NCI-H1436 (cell line): ENCODE results near the gene TAF5L.
"Not testable (repeated sequence)": the region's sequence is repeated elsewhere in the genome, so short reads cannot be mapped to it uniquely, and the experiment has no call there.

Experiments used
- DNase-seq: peaks from one replicate; lab custom pipeline; 2025; lab: John Stamatoyannopoulos, UW

The TAF5L gene

DNA sequence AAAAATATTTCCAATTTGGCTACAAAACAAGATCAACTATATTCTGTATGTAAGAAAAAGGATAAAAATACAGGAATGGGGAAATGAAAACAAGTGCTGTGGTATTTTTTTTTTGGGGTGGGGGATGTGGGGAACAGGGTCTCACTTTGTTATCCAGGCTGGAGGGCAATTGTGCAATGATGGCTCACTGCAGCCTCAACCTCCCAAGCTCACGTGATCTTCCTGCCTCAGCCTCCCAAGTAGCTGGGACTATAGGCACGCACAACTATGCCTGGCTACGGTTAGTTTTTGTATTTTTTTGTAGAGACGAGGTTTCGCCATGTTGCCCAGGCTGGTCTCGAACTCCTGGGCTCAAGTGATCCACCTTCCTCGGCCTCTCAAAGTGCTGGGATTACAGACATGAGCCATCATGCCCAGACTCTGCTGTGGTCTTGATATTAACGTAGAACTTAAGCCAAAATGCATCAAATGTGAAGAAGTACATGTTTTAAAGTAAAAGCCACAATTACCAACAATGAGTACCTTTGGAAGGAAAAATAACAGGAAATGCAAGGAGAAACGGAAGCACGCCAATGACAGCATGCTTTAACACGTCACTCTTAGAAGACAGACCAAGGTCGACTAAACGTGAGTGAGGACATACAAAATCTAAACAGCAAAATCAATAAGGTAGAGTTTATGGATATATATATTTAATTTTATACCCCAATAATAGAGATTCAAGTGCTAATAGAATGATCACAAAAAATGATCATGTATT, 58.6 kb downstream of the TAF5L start:
- no peak for DNase-seq

DNA sequence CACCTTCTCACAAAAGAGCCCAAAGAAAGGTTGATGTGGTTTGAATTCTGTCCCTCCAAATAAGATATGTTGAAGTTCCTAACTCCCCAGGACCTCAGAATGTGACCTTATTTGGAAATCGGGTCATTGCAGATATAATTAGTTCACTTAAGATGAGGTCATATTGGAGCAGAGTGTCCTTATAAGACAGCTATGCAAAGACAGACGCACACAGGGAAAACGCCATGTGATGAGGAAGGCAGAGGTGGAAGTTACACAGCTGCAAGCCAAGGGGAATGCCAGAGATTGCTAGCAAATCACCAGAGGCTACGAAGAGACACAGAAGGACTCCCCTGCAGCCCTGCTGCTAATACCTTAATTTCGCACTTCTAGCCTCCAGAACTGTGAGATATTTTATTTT, 62.2 kb downstream of the TAF5L start:
- no peak for DNase-seq

DNA sequence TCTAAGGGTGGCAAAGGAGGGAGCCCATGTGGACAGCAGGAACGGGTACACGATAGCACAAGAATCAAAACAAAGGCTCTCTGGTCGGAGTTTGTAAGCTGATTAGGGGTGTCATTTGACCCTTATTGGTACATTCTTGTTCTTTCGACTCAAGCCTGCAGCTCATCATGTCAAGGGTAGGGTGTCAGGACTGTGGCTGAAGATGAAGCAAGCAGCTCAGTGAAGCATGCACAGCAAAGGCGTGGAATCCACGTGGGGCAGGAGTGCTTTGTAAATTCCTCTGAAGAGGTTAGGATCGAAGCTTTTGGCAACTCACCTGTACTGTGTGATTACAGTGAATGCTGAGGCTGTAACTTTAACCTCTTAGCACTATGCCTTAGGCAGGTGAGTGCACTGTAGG, 62.7 kb downstream of the TAF5L start:
- no peak for DNase-seq

DNA sequence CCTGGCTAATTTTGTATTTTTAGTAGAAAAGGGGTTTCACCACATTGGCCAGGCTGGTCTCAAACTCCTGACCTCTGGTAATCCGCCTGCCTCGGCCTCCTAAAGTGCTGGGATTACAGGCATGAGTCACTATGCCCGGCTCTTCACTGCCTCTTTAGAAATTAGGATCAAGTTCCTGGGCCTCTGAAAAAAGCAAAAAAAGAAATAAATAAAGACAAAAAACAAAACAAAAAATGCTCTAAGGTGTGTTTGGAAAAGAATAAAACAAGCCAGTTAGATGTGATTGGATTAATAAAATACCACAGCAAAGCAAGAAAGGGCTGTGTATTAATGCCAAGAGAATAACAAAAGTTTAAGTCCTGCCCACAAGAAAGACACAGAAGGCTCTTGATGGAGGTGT, 63.2 kb downstream of the TAF5L start:
- no peak for DNase-seq

DNA sequence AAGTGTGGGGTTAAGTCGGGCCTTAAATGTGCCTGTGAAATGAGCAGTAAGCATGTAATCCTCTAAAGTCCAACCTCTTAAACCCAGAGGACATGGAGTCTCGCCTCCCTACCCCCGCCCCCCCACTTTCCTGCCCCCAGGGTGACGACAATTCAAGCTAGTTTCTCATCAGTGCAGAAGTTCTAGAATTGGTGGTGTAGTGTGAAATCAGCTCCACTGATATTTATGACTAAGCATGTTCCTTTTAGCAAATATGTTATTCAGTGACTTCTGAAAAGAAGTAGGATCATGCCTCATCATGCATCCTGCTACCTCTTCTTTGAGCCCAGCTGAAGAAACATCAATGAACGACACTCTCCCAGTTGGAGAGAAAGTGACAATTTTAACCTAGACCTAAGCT, 64.8 kb downstream of the TAF5L start:
- DNase-seq = no peak

DNA sequence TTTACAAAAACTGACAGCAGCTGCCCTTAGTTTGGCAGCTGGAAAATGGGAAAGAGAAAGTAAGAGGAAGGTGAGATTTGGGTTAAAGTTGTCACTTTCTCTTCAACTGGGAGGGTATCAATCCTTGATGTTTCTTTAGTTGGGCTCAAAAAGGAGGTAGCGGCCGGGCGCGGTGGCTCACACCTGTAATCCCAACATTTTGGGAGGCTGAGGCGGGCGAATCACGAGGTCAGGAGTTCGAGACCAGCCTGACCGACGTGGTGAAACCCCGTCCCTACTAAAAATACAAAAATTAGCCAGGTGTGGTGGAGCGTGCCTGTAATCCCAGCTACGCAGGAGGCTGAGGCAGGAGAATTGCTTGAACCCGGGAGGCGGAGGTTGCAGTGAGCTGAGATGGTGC, 65.8 kb downstream of the TAF5L start:
- not testable (repeated sequence) for DNase-seq

DNA sequence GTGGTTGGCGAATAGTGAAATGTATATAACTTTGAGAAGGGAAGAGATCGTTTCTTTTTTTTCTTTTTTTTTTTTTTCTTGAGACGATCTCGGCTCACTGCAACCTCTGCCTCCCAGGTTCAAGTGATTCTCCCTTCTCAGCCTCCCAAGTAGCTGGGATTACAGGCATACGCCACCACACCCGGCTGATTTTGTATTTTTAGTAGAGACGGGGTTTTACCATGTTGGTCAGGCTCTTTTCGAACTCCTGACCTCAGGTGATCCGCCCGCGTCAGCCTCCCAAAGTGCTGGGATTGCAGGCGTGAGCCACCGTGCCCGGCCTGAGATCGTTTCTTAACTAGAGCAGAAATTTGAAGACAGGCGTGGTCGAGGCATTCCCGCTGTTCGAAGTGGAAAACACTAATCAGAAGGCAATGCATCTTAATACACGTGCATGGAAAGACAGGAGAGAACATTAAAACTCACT, 66.6 kb downstream of the TAF5L start:
- DNase-seq = not testable (repeated sequence)

DNA sequence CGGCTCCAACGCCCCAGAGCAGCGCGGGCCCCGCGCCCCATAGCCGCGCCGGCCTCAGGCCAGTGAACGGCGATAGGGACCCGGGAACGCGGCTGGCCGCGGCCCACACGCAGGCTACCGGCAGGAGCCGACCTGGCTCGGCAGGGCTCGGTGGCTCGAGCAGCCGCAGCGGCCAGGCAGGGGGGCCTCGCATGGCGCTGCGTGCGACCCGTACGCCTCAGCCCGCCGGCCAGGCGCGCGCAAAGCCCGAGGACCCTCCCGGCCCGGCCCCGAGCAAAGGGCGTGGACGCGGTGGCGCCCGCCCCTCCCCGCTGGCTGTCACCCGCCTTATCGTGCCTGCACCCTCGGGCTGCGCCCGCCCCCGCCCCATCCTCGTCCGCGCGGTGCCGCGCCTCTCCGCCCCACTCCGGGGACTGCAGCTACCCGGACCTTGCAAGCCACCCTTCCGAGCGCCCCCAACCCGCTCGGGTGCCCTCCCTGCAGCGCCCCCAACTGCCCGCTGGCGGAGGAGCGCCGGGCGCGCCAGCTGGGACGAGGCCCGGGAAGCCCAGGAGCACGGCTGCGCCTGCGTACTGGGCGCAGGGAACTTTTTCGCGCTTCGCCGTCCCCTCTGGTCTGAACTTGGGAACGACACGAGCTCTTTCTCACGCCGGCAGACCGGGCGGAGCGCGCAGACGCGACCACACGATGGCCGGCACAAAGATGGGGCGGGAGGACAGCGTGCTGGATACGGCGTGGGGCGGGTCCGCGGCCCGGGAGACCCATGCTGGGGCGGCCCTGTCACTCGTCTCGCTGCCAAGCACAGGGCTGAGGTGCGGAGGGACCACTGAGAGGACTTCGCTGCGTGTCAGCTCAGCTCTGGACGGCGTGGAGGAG, 67.2 kb downstream of the TAF5L start, which contains the start of gene ABCB10:
TSS of gene ABCB10 (minus strand) at position 248 of the 876 bp plus-strand sequence. CDS start at position 193, 55 bp downstream.
- peak; percentile 97 for DNase-seq

DNA sequence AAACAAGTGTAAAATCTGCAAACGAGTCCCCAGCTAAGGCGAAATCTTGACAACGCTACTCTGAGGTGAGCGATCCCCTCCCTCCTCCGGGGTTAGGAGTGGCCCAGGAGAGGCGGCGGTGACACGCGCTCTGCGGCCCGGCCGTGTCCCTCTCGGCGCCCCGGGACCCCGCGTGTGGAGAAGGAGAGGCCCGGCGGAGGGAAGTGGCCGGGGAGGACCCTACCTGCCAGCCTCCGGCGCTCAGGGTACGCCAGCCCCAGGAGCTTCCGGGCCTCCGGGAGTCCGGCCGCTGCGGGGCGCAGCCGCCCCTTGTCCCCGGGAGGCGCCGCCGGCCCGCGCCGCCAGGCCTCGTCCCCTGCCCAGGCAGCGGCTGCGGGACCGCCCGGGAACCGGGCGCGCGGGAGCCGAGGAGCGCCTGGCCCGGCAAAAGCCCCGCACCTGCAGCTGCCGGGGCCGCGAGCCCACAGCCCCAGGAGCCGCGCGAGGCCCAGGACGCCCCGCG, 68.0 kb downstream of the TAF5L start:
- DNase-seq = no peak

DNA sequence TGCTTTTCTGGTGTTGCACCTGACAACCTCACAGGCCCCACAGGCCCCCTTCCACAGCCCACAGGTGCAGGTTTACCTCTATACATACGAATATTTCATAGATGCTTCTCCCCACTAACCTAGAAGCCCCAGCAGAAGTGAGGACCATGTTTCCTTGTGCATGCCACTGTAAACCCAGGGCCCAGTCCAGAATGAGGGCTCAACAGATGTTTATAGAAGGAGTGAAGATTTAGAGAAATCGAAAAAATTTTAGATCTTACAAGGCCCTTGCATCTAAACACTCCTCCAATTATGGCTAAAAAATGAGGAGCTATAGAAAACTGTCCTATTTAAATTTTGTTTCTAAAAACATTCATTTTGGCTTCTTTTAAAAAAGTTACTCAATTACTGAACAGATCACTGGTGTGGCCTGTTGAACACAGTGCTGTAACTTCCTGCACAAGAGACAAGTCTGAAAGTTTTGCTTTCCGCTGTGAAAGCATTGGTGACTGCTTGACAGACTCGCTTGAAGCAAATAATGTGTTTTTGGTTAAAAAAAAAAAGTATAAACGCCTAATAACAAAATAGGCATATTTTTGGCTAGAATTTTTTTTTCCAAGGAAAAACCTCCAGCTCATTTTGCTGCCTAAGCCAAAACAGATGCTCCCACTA, 68.6 kb downstream of the TAF5L start:
- no peak for DNase-seq

DNA sequence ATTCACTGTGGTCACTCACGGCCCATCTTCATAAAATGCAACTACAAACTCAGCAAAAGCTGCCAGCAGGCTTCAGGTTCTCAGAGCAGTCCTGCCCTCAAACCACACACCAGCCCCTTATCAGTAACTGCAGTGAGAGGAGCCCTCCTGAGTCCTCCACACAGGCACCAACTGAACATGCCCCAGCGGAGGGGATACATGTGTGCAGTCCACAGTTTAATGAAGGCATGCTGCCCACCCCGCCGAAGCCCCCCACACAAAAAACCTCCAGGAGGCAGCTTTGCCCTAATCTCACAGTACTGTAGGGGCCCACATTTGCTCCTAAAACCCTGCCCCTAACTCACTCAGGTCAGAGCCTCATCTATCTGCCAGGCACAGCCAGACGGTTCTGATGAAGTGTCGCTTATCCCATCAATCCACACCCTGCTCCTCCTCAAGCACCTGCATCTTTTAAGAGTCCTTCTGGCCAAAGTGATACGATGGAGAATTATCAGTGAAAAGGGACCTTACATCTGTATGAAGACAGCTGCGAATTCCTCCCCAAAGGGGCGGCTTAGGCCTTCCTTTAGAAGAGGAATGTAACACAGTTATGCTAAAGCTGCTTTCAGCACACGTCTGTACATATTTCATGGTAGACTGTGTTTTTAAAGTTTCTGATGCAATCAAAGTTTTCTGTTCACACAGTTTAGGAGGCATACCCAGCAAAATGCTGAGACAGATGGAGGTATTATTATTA, 70.9 kb downstream of the TAF5L start:
- DNase-seq = no peak

DNA sequence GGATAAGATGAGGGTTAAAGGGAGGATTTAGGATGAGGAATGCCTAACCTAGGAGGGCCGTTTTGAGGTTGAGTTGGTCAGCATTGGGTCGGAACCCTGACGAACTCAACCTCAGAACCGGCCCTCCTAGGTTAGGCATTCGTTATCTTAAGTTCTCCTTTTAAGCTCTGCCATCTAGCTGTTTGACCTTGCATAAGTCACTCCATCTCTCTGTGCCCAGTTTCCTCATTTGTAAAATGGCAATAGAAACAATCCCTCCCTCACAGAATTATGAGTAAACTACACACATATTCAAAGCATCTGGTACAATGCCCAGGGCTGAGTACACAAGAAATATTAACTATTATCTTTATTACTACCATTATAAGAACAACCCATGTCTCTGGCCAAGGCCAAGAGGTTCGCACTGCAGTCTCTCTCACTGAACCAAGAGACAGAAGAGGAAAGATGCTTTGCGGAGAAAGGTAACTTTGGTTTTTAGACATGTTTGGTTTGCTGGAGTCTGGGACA, 72.2 kb downstream of the TAF5L start:
- DNase-seq = no peak

DNA sequence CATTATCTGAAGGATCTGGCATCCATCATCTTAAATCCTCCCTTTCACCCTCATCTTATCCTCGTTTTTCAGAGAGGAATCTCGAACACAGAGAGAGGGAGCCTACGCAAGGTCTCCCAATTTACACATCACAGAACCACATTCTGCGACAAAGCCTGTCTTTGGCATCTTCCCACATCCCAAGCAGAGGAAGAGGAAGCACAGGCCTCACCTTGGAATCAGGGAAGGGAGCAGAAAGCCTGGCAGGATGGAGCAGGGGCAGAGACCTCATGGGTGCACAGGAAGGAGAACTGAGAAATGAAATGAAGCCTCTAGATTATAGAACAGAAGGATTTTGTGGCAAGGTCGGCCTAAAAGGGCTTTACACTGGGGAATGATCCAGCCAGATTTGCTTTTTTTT, 73.2 kb downstream of the TAF5L start:
- DNase-seq = no peak

DNA sequence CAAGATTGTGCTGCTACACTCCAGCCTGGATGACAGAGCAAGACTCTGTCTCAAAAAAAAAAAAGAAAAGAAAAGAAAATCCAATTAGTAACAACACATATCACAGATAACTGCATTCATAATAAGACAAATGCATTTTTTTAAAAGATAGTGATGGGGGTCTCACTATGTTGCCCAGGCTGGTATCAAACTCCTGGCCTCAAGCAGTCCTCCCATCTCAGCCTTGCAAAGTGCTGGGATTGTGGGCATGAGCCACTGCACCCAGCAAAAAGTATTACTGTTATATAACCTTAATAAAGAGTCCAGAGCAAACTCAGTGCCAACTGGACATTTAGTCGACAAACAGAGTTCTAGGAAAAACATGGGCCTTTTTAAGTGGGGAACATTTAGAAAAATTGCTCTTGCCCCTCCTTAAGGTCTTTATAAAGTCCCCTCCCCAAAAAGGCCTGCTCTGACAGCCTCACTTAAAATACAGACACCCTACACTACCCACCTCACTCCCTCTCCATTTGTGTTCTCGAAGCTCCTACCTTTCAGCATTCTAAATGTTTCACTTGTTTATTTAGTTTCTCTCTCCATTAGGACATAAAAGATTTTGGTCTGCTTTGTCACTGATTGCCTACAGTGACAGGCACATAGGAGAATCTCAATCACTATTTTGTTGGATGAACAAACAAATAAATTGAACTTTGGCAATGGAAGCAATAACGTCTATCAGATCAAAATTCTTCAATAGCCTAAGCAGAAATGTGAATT, 74.9 kb downstream of the TAF5L start:
- DNase-seq = no peak

DNA sequence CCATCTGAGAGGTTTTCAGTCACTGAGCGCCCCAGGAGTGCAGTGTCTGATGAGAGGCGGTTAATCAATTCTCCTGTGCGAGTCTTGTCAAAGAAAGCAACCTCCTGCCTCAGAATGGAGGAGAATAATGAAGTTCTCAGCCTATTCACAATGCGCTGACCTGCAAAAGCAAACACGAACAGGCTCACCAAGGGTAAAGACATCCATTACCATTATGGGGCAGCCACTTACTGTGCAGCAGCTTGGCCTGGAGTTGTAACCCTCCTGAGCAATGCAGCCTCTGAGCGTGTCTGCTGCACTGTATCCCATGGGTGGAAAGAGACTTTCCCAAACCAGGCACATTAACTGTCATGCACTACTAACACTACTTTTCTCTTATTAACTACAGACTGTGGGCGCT, 78.4 kb downstream of the TAF5L start:
- DNase-seq = no peak

DNA sequence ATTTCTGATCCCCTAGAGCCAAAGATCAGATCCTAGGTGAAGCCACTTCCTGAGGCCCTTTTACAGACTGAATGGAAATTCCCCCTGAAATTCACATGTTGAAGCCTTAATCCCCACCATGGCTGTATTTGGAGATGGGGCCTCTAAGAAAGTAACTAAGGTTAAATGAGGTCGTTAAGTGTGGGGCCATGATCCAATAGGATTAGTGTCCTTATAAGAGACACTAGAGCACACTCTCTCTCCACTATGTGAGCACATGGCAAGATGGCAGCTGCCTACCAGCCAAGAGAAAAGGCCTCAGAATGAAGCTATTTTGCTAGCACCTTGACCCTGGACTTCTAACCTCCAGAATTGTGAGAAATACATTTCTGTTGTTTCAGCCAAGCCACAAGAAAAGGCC, 81.3 kb downstream of the TAF5L start:
- DNase-seq = no peak
